GM11168 (cell line): Measurements from ENCODE around the gene ASIC1.

ENCODE experiments used
- in situ Hi-C: fragments of 300-500 bp; cut with MboI; formaldehyde crosslinking; loops from one replicate; pipeline ENCODE4 v1.12.0; 2022; ENCODE audit warnings: low sequenced_read_pairs; ENCODE audit not compliant: unreplicated experiment

The ASIC1 gene

GRCh38 chr12:50079771-50080170 is 22.4 kb downstream of the ASIC1 start:
- in situ Hi-C loops, result loop anchor here (25.0 kb wide), 1 partner anchor 233 kb away; no protein-coding TSS in a partner anchor

- in situ Hi-C loops, result loop anchor here (25.0 kb wide), 1 partner anchor 231 kb away; no protein-coding TSS in a partner anchor
These were observed 23.9 kb downstream of the ASIC1 start for GRCh38 chr12:50081096-50081808.

GRCh38 chr12:50082644-50083043 is 25.2 kb downstream of the ASIC1 start:
- in situ Hi-C loops, result loop anchor here (25.0 kb wide), 1 partner anchor 230 kb away; no protein-coding TSS in a partner anchor

GRCh38 chr12:50083301-50083700 is 25.9 kb downstream of the ASIC1 start:
- in situ Hi-C loops, result loop anchor here (25.0 kb wide), 1 partner anchor 229 kb away; no protein-coding TSS in a partner anchor

- in situ Hi-C loops, result loop anchor here (25.0 kb wide), 1 partner anchor 228 kb away; no protein-coding TSS in a partner anchor
These were observed 27.0 kb downstream of the ASIC1 start for GRCh38 chr12:50084409-50084774.

GRCh38 chr12:50084775-50085614 is 27.6 kb downstream of the ASIC1 start, which contains the start of gene SMARCD1:
TSS of gene SMARCD1 (plus strand) at chr12:50085342. CDS start at chr12:50085370, 28 bp downstream.
- in situ Hi-C loops, result loop anchor here (25.0 kb wide), 1 partner anchor 227 kb away; no protein-coding TSS in a partner anchor

GRCh38 chr12:50085615-50086072 is 28.2 kb downstream of the ASIC1 start:
- in situ Hi-C loops, result loop anchor here (25.0 kb wide), 1 partner anchor 227 kb away; no protein-coding TSS in a partner anchor

GRCh38 chr12:50086148-50086547 is 28.8 kb downstream of the ASIC1 start:
- in situ Hi-C loops, result loop anchor here (25.0 kb wide), 1 partner anchor 226 kb away; no protein-coding TSS in a partner anchor

GRCh38 chr12:50087151-50087550 is 29.8 kb downstream of the ASIC1 start:
- in situ Hi-C loops, result loop anchor here (25.0 kb wide), 1 partner anchor 225 kb away; no protein-coding TSS in a partner anchor

- in situ Hi-C loops, result loop anchor here (25.0 kb wide), 1 partner anchor 224 kb away; no protein-coding TSS in a partner anchor
These were observed 30.6 kb downstream of the ASIC1 start for GRCh38 chr12:50087995-50088394.

GRCh38 chr12:50088577-50089335 is 31.4 kb downstream of the ASIC1 start:
- in situ Hi-C loops, result loop anchor here (25.0 kb wide), 1 partner anchor 224 kb away; no protein-coding TSS in a partner anchor

- in situ Hi-C loops, result loop anchor here (25.0 kb wide), 1 partner anchor 223 kb away; no protein-coding TSS in a partner anchor
These were observed 32.3 kb downstream of the ASIC1 start for GRCh38 chr12:50089730-50090129.

- in situ Hi-C loops, result loop anchor here (25.0 kb wide), 1 partner anchor 222 kb away; no protein-coding TSS in a partner anchor
These were observed 33.0 kb downstream of the ASIC1 start for GRCh38 chr12:50090391-50090790.

- in situ Hi-C loops, result loop anchor here (25.0 kb wide), 1 partner anchor 214 kb away; no protein-coding TSS in a partner anchor
These were observed 40.6 kb downstream of the ASIC1 start for GRCh38 chr12:50097952-50098351.

- in situ Hi-C loops, result loop anchor here (25.0 kb wide), 1 partner anchor 213 kb away; no protein-coding TSS in a partner anchor
These were observed 42.1 kb downstream of the ASIC1 start for GRCh38 chr12:50099302-50100008.

GRCh38 chr12:50100561-50100960 is 43.2 kb downstream of the ASIC1 start:
- in situ Hi-C loops, result no loop called here

- in situ Hi-C loops, result no loop called here
These were observed 44.3 kb downstream of the ASIC1 start for GRCh38 chr12:50101663-50102062.

GRCh38 chr12:50102131-50102531 is 44.7 kb downstream of the ASIC1 start:
- in situ Hi-C loops, result no loop called here
